Measurements from ENCODE around the gene CHD2.
"Not testable (repeated sequence)": the region's sequence is repeated elsewhere in the genome, so short reads cannot be mapped to it uniquely, and the experiment has no call there.

CHD2 gene

GRCh38 chr15:93007994-93008393 is 107.9 kb downstream of the CHD2 start:
- DNase-seq (ENCODE audit: low read depth in 3 of 3, low spot score in 1 of 3) = no peak

GRCh38 chr15:93012786-93013185 is 112.7 kb downstream of the CHD2 start:
- DNase-seq (ENCODE audit: low read depth in 3 of 3, low spot score in 1 of 3) = no peak

- no peak for DNase-seq (ENCODE audit: low read depth in 3 of 3, low spot score in 1 of 3)
These were observed 117.4 kb downstream of the CHD2 start for GRCh38 chr15:93017526-93017925.

- no peak for DNase-seq (ENCODE audit: low read depth in 3 of 3, low spot score in 1 of 3)
These were observed 118.5 kb downstream of the CHD2 start for GRCh38 chr15:93018574-93018973.

GRCh38 chr15:93019090-93019489 is 119.0 kb downstream of the CHD2 start:
- DNase-seq (ENCODE audit: low read depth in 3 of 3, low spot score in 1 of 3) = no peak

- DNase-seq (ENCODE audit: low read depth in 3 of 3, low spot score in 1 of 3) = no peak
These were observed 119.8 kb downstream of the CHD2 start for GRCh38 chr15:93019971-93020370.

GRCh38 chr15:93020976-93021772 is 121.0 kb downstream of the CHD2 start:
- no peak for DNase-seq (ENCODE audit: low read depth in 3 of 3, low spot score in 1 of 3)

- no peak for DNase-seq (ENCODE audit: low read depth in 3 of 3, low spot score in 1 of 3)
These were observed 124.2 kb downstream of the CHD2 start for GRCh38 chr15:93024293-93024692.

GRCh38 chr15:93024716-93025624 is 124.8 kb downstream of the CHD2 start:
- no peak for DNase-seq (ENCODE audit: low read depth in 3 of 3, low spot score in 1 of 3)

- DNase-seq (ENCODE audit: low read depth in 3 of 3, low spot score in 1 of 3) = no peak
These were observed 125.5 kb downstream of the CHD2 start for GRCh38 chr15:93025625-93025982.

- no peak for DNase-seq (ENCODE audit: low read depth in 3 of 3, low spot score in 1 of 3)
These were observed 126.3 kb downstream of the CHD2 start for GRCh38 chr15:93026380-93026817.

GRCh38 chr15:93027413-93027812 is 127.3 kb downstream of the CHD2 start:
- no peak for DNase-seq (ENCODE audit: low read depth in 3 of 3, low spot score in 1 of 3)

GRCh38 chr15:93028111-93028631 is 128.0 kb downstream of the CHD2 start:
- DNase-seq (ENCODE audit: low read depth in 3 of 3, low spot score in 1 of 3) = no peak

GRCh38 chr15:93028632-93029213 is 128.6 kb downstream of the CHD2 start:
- DNase-seq (ENCODE audit: low read depth in 3 of 3, low spot score in 1 of 3) = no peak

GRCh38 chr15:93029214-93029835 is 129.2 kb downstream of the CHD2 start:
- no peak for DNase-seq (ENCODE audit: low read depth in 3 of 3, low spot score in 1 of 3)

- no peak for DNase-seq (ENCODE audit: low read depth in 3 of 3, low spot score in 1 of 3)
These were observed 129.8 kb downstream of the CHD2 start for GRCh38 chr15:93029836-93030429.

GRCh38 chr15:93030430-93031102 is 130.4 kb downstream of the CHD2 start:
- DNase-seq (ENCODE audit: low read depth in 3 of 3, low spot score in 1 of 3) = peak in 2 of 3 donors; percentile 30 to 43

- DNase-seq (ENCODE audit: low read depth in 3 of 3, low spot score in 1 of 3) = no peak
These were observed 131.0 kb downstream of the CHD2 start for GRCh38 chr15:93031103-93031464.

GRCh38 chr15:93031557-93032384 is 131.6 kb downstream of the CHD2 start:
- not testable (repeated sequence) for DNase-seq (ENCODE audit: low read depth in 3 of 3, low spot score in 1 of 3)
